ENCODE data around the gene CRISP2. TPM values are rescaled to one million over a fixed set of nuclear protein-coding genes. Genes with fewer than 3 reads are reported as not detected.

The CRISP2 gene
- total RNA-seq, 4 donors from 2014 or later: not detected

GRCh38 chr6:49653942-49654341, 59.4 kb downstream of the CRISP2 start:
- H3K4me3 ChIP-seq: no peak overlapping the region
- no peak for TF ChIP-seq CTCF (IDR thresholded peaks at IDR 0.05)
- TF ChIP-seq POLR2A (IDR thresholded peaks at IDR 0.05): no peak
- no peaks in the 10 kb centered on the region for H3K4me1 ChIP-seq
- no peaks in the 10 kb centered on the region for H3K36me3 ChIP-seq
- no peaks in the 10 kb centered on the region for H3K27me3 ChIP-seq
- no peaks in the 10 kb centered on the region for H3K9me3 ChIP-seq
- no peak overlapping the region for H3K27ac ChIP-seq
- DNase-seq: no peak

GRCh38 chr6:49653438-49653837, 59.9 kb downstream of the CRISP2 start:
- TF ChIP-seq POLR2A (IDR thresholded peaks at IDR 0.05) (no peak), CTCF (IDR thresholded peaks at IDR 0.05) (no peak)
- Histone ChIP-seq H3K4me3 (no peak overlapping the region), H3K27me3 (no peaks in the 10 kb centered on the region), H3K4me1 (no peaks in the 10 kb centered on the region), H3K27ac (no peak overlapping the region), H3K36me3 (no peaks in the 10 kb centered on the region), H3K9me3 (no peaks in the 10 kb centered on the region)
- no peak for DNase-seq

- Histone ChIP-seq H3K27ac (no peak overlapping the region), H3K4me1 (no peaks in the 10 kb centered on the region), H3K4me3 (no peak overlapping the region), H3K36me3 (no peaks in the 10 kb centered on the region), H3K27me3 (no peaks in the 10 kb centered on the region), H3K9me3 (no peaks in the 10 kb centered on the region)
- TF ChIP-seq CTCF (IDR thresholded peaks at IDR 0.05): no peak
- TF ChIP-seq POLR2A (IDR thresholded peaks at IDR 0.05): no peak
- DNase-seq: no peak
Observed at GRCh38 chr6:49651239-49651638, 62.1 kb downstream of the CRISP2 start.

- no peak for TF ChIP-seq POLR2A (IDR thresholded peaks at IDR 0.05)
- H3K27me3 ChIP-seq: no peaks in the 10 kb centered on the region
- no peaks in the 10 kb centered on the region for H3K4me1 ChIP-seq
- no peak overlapping the region for H3K27ac ChIP-seq
- H3K9me3 ChIP-seq: no peaks in the 10 kb centered on the region
- no peak for DNase-seq
- no peak overlapping the region for H3K4me3 ChIP-seq
- H3K36me3 ChIP-seq: no peaks in the 10 kb centered on the region
Observed at GRCh38 chr6:49649988-49650387, 63.4 kb downstream of the CRISP2 start.

- no peak for DNase-seq
- H3K9me3 ChIP-seq: no peaks in the 10 kb centered on the region
- no peak for TF ChIP-seq POLR2A (IDR thresholded peaks at IDR 0.05)
- no peak for TF ChIP-seq CTCF (IDR thresholded peaks at IDR 0.05)
- no peaks in the 10 kb centered on the region for H3K27me3 ChIP-seq
- H3K4me3 ChIP-seq: no peak overlapping the region
- no peaks in the 10 kb centered on the region for H3K36me3 ChIP-seq
- no peaks in the 10 kb centered on the region for H3K4me1 ChIP-seq
- no peak overlapping the region for H3K27ac ChIP-seq
Observed at GRCh38 chr6:49648036-49648435, 65.3 kb downstream of the CRISP2 start.

- Histone ChIP-seq H3K4me1 (no peaks in the 10 kb centered on the region), H3K4me3 (no peak overlapping the region), H3K9me3 (no peaks in the 10 kb centered on the region), H3K36me3 (no peaks in the 10 kb centered on the region), H3K27ac (no peak overlapping the region), H3K27me3 (no peaks in the 10 kb centered on the region)
- no peak for TF ChIP-seq CTCF (IDR thresholded peaks at IDR 0.05)
- DNase-seq: no peak
Observed at GRCh38 chr6:49647476-49647875, 65.9 kb downstream of the CRISP2 start.

Data from Peyer's patch (tissue), 4 donors.